Measurements from ENCODE around the gene DUSP14.

The DUSP14 gene

GRCh38 chr17:37470181-37470580 lies 19.5 kb upstream of the DUSP14 start:
- H3K36me3 Mint-ChIP-seq (ENCODE audit: insufficient read depth): peaks cover 41% of the 10 kb centered on the region
- no peak for ATAC-seq (replicated peaks; ENCODE audit: extremely low read depth, poor library complexity, severe bottlenecking)
- no peaks in the 10 kb centered on the region for H3K9me3 Mint-ChIP-seq
- no peak for DNase-seq (ENCODE audit: low spot score in 2 of 2)
- no peak overlapping the region for H3K4me3 Mint-ChIP-seq
- H3K27ac Mint-ChIP-seq (ENCODE audit: low read depth): no peak overlapping the region
- H3K27me3 Mint-ChIP-seq: no peaks in the 10 kb centered on the region
- H3K4me1 Mint-ChIP-seq: no peaks in the 10 kb centered on the region

GRCh38 chr17:37475731-37476420 lies 13.8 kb upstream of the DUSP14 start:
- no peaks in the 10 kb centered on the region for H3K4me1 Mint-ChIP-seq
- peaks cover 46% of the 10 kb centered on the region for H3K36me3 Mint-ChIP-seq (ENCODE audit: insufficient read depth)
- ATAC-seq (replicated peaks; ENCODE audit: extremely low read depth, poor library complexity, severe bottlenecking): no peak
- H3K27me3 Mint-ChIP-seq: no peaks in the 10 kb centered on the region
- H3K9me3 Mint-ChIP-seq: no peaks in the 10 kb centered on the region
- no peak overlapping the region for H3K27ac Mint-ChIP-seq (ENCODE audit: low read depth)
- no peak overlapping the region for H3K4me3 Mint-ChIP-seq
- no peak for DNase-seq (ENCODE audit: low spot score in 2 of 2)

- Mint-ChIP-seq H3K9me3 (no peaks in the 10 kb centered on the region), H3K27ac (ENCODE audit: low read depth) (no peak overlapping the region), H3K27me3 (no peaks in the 10 kb centered on the region), H3K36me3 (ENCODE audit: insufficient read depth) (peaks cover 42% of the 10 kb centered on the region), H3K4me1 (no peaks in the 10 kb centered on the region), H3K4me3 (no peak overlapping the region)
- no peak for DNase-seq (ENCODE audit: low spot score in 2 of 2)
- ATAC-seq (replicated peaks; ENCODE audit: extremely low read depth, poor library complexity, severe bottlenecking): no peak
Measured at GRCh38 chr17:37476431-37477120, 13.1 kb upstream of the DUSP14 start.

GRCh38 chr17:37478187-37478586 lies 11.5 kb upstream of the DUSP14 start:
- Mint-ChIP-seq H3K4me3 (no peak overlapping the region), H3K27me3 (no peaks in the 10 kb centered on the region), H3K36me3 (ENCODE audit: insufficient read depth) (peaks cover 35% of the 10 kb centered on the region), H3K9me3 (no peaks in the 10 kb centered on the region), H3K27ac (ENCODE audit: low read depth) (no peak overlapping the region), H3K4me1 (no peaks in the 10 kb centered on the region)
- no peak for ATAC-seq (replicated peaks; ENCODE audit: extremely low read depth, poor library complexity, severe bottlenecking)
- no peak for DNase-seq (ENCODE audit: low spot score in 2 of 2)

DNA sequence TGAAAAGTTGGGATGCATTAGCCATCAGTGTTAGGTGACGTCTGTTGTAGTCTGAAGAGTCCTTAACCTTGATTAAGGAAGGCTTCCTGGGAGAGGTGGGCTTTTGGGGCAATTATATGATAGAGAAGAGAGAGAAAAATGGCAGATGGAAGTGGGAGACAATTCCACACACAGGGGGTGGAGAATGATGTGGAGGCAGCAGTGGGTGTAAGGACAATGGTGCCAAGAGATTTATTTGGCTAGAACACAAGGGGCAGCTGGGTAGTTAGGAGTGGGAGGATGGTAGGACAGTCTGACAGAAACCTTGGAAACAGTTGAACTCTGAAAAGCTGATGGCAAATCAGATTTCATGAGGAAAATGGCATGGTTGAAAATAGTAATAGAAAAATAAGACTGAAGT lies 10.7 kb upstream of the DUSP14 start:
- no peak for DNase-seq (ENCODE audit: low spot score in 2 of 2)
- Mint-ChIP-seq H3K27me3 (no peaks in the 10 kb centered on the region), H3K27ac (ENCODE audit: low read depth) (no peak overlapping the region), H3K9me3 (no peaks in the 10 kb centered on the region), H3K4me1 (no peaks in the 10 kb centered on the region), H3K36me3 (ENCODE audit: insufficient read depth) (peaks cover 31% of the 10 kb centered on the region), H3K4me3 (no peak overlapping the region)
- ATAC-seq (replicated peaks; ENCODE audit: extremely low read depth, poor library complexity, severe bottlenecking): no peak

- Mint-ChIP-seq H3K9me3 (no peaks in the 10 kb centered on the region), H3K27me3 (no peaks in the 10 kb centered on the region), H3K4me1 (no peaks in the 10 kb centered on the region), H3K27ac (ENCODE audit: low read depth) (no peak overlapping the region), H3K4me3 (no peak overlapping the region), H3K36me3 (ENCODE audit: insufficient read depth) (peaks cover 25% of the 10 kb centered on the region)
- DNase-seq (ENCODE audit: low spot score in 2 of 2): no peak
- no peak for ATAC-seq (replicated peaks; ENCODE audit: extremely low read depth, poor library complexity, severe bottlenecking)
Measured at GRCh38 chr17:37480427-37480826, 9.3 kb upstream of the DUSP14 start.

DNA sequence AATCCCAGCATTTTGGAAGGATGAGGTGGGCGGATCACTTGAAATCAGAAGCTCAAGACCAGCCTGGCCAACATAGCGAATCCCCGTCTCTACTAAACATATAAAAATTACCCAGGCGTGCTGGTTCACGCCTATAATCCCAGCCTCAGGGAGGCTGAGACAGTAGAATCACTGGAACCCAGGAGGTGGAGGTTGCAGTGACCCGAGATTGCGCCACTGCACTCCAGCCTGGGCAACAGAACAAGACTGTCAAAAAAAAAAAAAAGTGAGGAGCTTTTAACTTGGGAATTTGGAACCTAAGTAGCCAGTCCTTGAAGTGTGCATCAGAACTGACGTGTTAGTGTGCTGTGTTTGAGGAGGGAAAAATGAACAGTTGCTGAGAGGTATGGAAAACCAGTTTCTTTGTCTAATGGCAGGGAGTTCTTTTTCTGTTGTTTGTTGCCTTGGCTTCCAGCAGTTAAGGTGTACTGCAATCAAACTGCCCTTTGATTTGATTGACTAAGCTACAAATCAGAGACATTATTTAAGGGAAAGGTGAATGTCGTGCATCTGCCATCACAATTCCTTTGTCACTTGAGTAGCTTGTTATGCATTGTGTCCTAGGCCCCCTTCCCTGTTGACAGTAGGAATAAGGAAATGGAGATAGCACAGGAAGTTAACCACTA lies 8.6 kb upstream of the DUSP14 start:
- ATAC-seq (replicated peaks; ENCODE audit: extremely low read depth, poor library complexity, severe bottlenecking) (no peak), DNase-seq (ENCODE audit: low spot score in 2 of 2) (no peak)
- Mint-ChIP-seq H3K36me3 (ENCODE audit: insufficient read depth) (peaks cover 18% of the 10 kb centered on the region), H3K27ac (ENCODE audit: low read depth) (no peak overlapping the region), H3K27me3 (no peaks in the 10 kb centered on the region), H3K9me3 (no peaks in the 10 kb centered on the region), H3K4me3 (no peak overlapping the region), H3K4me1 (no peaks in the 10 kb centered on the region)

DNA sequence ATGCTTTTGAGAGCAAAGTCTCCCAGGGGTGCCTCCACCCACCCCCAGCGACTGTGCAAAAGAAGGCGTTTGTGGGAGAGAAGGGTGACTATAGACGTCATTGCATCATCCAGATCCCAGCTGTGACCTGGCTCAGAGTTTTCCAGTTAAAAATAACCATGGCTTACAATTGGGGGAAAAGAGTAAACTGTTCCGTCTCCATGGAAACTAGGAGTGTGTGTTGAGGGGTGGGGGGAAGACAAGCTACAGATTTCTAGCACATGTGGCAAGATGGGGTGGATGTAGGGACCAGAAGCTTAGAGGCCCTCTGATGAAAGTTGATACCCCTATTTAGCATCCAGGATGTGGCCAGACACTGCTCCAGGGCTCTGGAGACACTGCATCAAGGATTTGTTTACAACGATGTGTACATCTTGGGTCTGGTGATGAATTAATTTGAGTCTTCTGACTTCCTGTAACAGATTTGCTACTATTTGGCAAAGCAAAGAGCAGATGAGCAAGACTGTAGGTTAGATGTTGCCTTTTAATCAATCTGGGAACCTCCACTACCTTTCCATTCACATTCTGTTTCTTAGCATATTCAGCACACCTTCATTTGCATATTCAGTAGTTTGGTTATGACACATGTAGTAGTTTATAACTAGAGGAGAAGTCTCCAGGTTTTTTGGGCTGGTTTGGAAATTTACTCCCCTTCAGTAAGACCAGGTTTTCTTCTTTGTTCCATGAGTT lies 6.2 kb upstream of the DUSP14 start:
- H3K27me3 Mint-ChIP-seq: no peaks in the 10 kb centered on the region
- ATAC-seq (replicated peaks; ENCODE audit: extremely low read depth, poor library complexity, severe bottlenecking) (no peak), DNase-seq (ENCODE audit: low spot score in 2 of 2) (no peak)
- H3K4me1 Mint-ChIP-seq: no peaks in the 10 kb centered on the region
- H3K9me3 Mint-ChIP-seq: no peaks in the 10 kb centered on the region
- H3K27ac Mint-ChIP-seq (ENCODE audit: low read depth): no peak overlapping the region
- H3K36me3 Mint-ChIP-seq (ENCODE audit: insufficient read depth): peaks cover 2% of the 10 kb centered on the region
- no peak overlapping the region for H3K4me3 Mint-ChIP-seq

GRCh38 chr17:37485938-37486570 lies 3.6 kb upstream of the DUSP14 start:
- H3K27ac Mint-ChIP-seq (ENCODE audit: low read depth): no peak overlapping the region
- H3K4me3 Mint-ChIP-seq: no peak overlapping the region
- H3K36me3 Mint-ChIP-seq (ENCODE audit: insufficient read depth): peaks cover 13% of the 10 kb centered on the region
- ATAC-seq (replicated peaks; ENCODE audit: extremely low read depth, poor library complexity, severe bottlenecking) (no peak), DNase-seq (ENCODE audit: low spot score in 2 of 2) (no peak)
- no peaks in the 10 kb centered on the region for H3K9me3 Mint-ChIP-seq
- H3K27me3 Mint-ChIP-seq: no peaks in the 10 kb centered on the region
- peaks cover 11% of the 10 kb centered on the region for H3K4me1 Mint-ChIP-seq

DNA sequence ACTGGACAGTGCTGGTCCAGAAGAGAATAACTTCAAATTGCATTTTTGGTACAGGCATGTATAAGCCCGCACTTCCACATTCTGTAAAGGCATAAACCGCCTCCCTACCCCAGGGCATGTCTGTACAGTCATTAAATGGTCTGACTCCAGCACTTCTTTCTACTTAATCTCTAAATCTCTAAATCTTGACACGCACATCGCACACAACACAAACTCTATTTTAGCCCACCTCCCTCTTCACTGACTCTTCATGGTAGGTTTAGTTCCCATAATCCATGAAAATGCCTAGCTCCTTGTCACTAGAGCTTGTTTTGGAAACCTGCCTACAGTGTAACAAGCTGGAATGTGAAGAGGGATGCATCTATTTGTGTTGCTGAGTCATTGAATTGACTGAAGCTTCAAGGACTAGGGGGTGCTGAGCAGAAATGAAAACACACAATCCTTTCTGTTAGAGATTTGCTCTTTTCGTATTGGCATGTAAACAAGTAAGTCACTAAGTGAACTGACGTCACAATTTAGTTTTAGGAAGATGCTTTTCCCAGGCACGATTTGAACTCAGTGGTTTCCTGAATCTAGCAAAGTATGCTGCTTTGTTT lies 1.6 kb upstream of the DUSP14 start:
- H3K4me1 Mint-ChIP-seq: peaks cover 14% of the 10 kb centered on the region
- no peaks in the 10 kb centered on the region for H3K9me3 Mint-ChIP-seq
- no peak overlapping the region for H3K27ac Mint-ChIP-seq (ENCODE audit: low read depth)
- no peak for ATAC-seq (replicated peaks; ENCODE audit: extremely low read depth, poor library complexity, severe bottlenecking)
- no peak for DNase-seq (ENCODE audit: low spot score in 2 of 2)
- peaks cover 14% of the 10 kb centered on the region for H3K36me3 Mint-ChIP-seq (ENCODE audit: insufficient read depth)
- peak overlapping the region; percentile 86 for H3K4me3 Mint-ChIP-seq
- H3K27me3 Mint-ChIP-seq: no peaks in the 10 kb centered on the region

- H3K36me3 Mint-ChIP-seq (ENCODE audit: insufficient read depth): peaks cover 14% of the 10 kb centered on the region
- H3K27ac Mint-ChIP-seq (ENCODE audit: low read depth): peak overlapping the region; percentile 78
- H3K27me3 Mint-ChIP-seq: no peaks in the 10 kb centered on the region
- H3K4me1 Mint-ChIP-seq: peaks cover 14% of the 10 kb centered on the region
- no peaks in the 10 kb centered on the region for H3K9me3 Mint-ChIP-seq
- peak; percentile 18 to 19 for DNase-seq (ENCODE audit: low spot score in 2 of 2)
- peak overlapping the region; percentile 86 for H3K4me3 Mint-ChIP-seq
- peak; percentile 28 for ATAC-seq (replicated peaks; ENCODE audit: extremely low read depth, poor library complexity, severe bottlenecking)
Measured at GRCh38 chr17:37488607-37489196, 989 bp upstream of the DUSP14 start.
